Measurements from ENCODE around the gene GP1BB.
"Not testable (repeated sequence)": the region's sequence is repeated elsewhere in the genome, so short reads cannot be mapped to it uniquely, and the experiment has no call there.

Gene GP1BB

GRCh38 chr22:19714312-19715187 is 8.8 kb upstream of the GP1BB start, which contains the start of gene SEPTIN5:
SEPTIN5 (plus strand) TSS chr22:19714503; CDS start chr22:19714589, 86 bp downstream.
- DNase-seq (ENCODE audit: low read depth): no peak

GRCh38 chr22:19715188-19715930 is 8.0 kb upstream of the GP1BB start:
- DNase-seq (ENCODE audit: low read depth): no peak

GRCh38 chr22:19716041-19716828 is 7.1 kb upstream of the GP1BB start:
- no peak for DNase-seq (ENCODE audit: low read depth)

GRCh38 chr22:19716829-19717105 is 6.6 kb upstream of the GP1BB start:
- no peak for DNase-seq (ENCODE audit: low read depth)

- no peak for DNase-seq (ENCODE audit: low read depth)
Measured at GRCh38 chr22:19717181-19717580, 6.2 kb upstream of the GP1BB start.

- DNase-seq (ENCODE audit: low read depth): peak; percentile 68
Measured at GRCh38 chr22:19717691-19718455, 5.5 kb upstream of the GP1BB start.

- no peak for DNase-seq (ENCODE audit: low read depth)
Measured at GRCh38 chr22:19718456-19719049, 4.8 kb upstream of the GP1BB start.

GRCh38 chr22:19719050-19719482 is 4.3 kb upstream of the GP1BB start:
- DNase-seq (ENCODE audit: low read depth): no peak

GRCh38 chr22:19719488-19720021 is 3.8 kb upstream of the GP1BB start:
- no peak for DNase-seq (ENCODE audit: low read depth)

GRCh38 chr22:19720150-19720827 is 3.0 kb upstream of the GP1BB start:
- no peak for DNase-seq (ENCODE audit: low read depth)

- no peak for DNase-seq (ENCODE audit: low read depth)
Measured at GRCh38 chr22:19720999-19721329, 2.4 kb upstream of the GP1BB start.

- DNase-seq (ENCODE audit: low read depth): no peak
Measured at GRCh38 chr22:19721330-19722177, 1.8 kb upstream of the GP1BB start.

GRCh38 chr22:19722178-19722981 is 959 bp upstream of the GP1BB start:
- DNase-seq (ENCODE audit: low read depth): no peak

- no peak for DNase-seq (ENCODE audit: low read depth)
Measured at GRCh38 chr22:19722982-19723231, 432 bp upstream of the GP1BB start.

- peak; percentile 24 for DNase-seq (ENCODE audit: low read depth)
Measured at GRCh38 chr22:19723983-19724827, 866 bp downstream of the GP1BB start.

GRCh38 chr22:19724927-19725661 is 1.8 kb downstream of the GP1BB start:
- no peak for DNase-seq (ENCODE audit: low read depth)

GRCh38 chr22:19726064-19726788 is 2.9 kb downstream of the GP1BB start:
- not testable (repeated sequence) for DNase-seq (ENCODE audit: low read depth)

All from activated T-cell treated with anti-CD3 and anti-CD28 coated beads for 24 hours (primary cell).